ENCODE results near the gene ZDBF2.
"Not testable (repeated sequence)": the region's sequence is repeated elsewhere in the genome, so short reads cannot be mapped to it uniquely, and the experiment has no call there.

ZDBF2 gene

DNA sequence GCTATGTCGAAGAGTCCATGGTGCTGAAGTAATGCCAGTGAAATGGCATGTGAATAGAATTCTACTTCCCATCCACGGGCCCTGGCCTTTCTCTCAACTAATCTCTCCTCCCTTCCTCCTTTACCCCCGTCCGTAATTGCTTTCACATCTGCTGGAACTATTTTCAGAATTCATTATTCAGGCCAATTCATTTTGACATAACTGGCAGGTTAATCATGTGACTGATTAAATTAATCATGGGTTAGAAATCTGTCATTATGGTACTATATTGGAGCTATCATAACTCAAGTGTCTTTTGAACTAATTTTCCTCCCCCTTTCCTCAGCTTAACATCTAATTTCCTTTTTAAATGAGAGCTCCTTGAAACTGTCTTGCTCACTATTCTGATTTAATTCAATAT, 66.9 kb downstream of the ZDBF2 start:
- no peak overlapping the region for H3K27ac ChIP-seq

DNA sequence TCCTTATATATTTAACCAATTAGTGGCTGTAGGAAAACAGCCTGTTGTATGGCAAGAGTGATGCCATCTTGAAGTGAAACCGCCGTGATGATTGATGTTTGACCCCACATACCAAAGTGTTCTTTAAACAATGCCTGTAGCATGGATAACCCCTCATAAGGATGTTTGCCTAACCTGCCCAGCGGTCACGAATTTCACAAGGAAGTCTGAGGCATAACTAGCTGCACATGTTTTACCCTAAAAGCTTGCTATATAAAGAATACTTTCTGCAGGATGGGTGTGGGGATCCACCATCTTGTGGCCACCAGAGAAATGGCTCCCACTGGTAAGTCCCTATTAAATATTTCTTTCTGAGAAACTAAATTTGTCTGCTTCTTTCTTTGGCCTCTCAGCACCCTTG, 68.7 kb downstream of the ZDBF2 start:
- peak overlapping the region; percentile 68 for H3K27ac ChIP-seq
- no peak for TF ChIP-seq CTCF (conservative IDR thresholded peaks at IDR 0.05)

More for the DNA sequence above, 66.9 kb downstream of the ZDBF2 start:
- no peak for TF ChIP-seq CTCF (conservative IDR thresholded peaks at IDR 0.05)

DNA sequence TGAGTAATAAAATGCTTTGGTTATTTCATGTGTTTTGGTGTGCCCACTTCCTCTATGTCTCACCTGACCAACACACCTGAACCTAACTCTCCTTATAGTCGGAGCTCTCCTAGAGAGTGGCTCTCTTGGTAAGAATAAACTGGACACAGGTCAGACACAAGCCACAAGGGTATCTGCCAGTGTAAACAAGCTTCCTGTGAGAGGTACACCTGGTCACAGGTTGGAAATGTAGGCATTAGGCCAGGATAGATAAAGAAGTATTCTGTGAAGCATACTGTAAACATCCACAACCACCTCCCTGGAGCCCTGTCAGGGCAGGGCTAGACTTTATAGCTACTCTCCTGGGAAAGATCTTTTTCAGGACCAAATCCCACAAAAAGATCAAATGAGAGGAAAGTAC, 69.4 kb downstream of the ZDBF2 start:
- TF ChIP-seq CTCF (conservative IDR thresholded peaks at IDR 0.05), result no peak
- H3K27ac ChIP-seq, result peak overlapping the region; percentile 68

GRCh38 chr2:206345606-206346005, 71.1 kb downstream of the ZDBF2 start:
- H3K27ac ChIP-seq, result no peak overlapping the region
- no peak for TF ChIP-seq CTCF (conservative IDR thresholded peaks at IDR 0.05)

GRCh38 chr2:206349375-206349774, 74.9 kb downstream of the ZDBF2 start:
- TF ChIP-seq CTCF (conservative IDR thresholded peaks at IDR 0.05), result no peak
- no peak overlapping the region for H3K27ac ChIP-seq

GRCh38 chr2:206352571-206352970, 78.1 kb downstream of the ZDBF2 start:
- peak overlapping the region; percentile 22; the same call in 1 of the 2 replicates for H3K27ac ChIP-seq
- TF ChIP-seq CTCF (conservative IDR thresholded peaks at IDR 0.05), result no peak

GRCh38 chr2:206353685-206354084, 79.2 kb downstream of the ZDBF2 start:
- no peak for TF ChIP-seq CTCF (conservative IDR thresholded peaks at IDR 0.05)
- no peak overlapping the region for H3K27ac ChIP-seq

- no peak for TF ChIP-seq CTCF (conservative IDR thresholded peaks at IDR 0.05)
- no peak overlapping the region for H3K27ac ChIP-seq
Measured at GRCh38 chr2:206354129-206354528, 79.7 kb downstream of the ZDBF2 start.

GRCh38 chr2:206356840-206357239, 82.4 kb downstream of the ZDBF2 start:
- H3K27ac ChIP-seq, result not testable (repeated sequence)

DNA sequence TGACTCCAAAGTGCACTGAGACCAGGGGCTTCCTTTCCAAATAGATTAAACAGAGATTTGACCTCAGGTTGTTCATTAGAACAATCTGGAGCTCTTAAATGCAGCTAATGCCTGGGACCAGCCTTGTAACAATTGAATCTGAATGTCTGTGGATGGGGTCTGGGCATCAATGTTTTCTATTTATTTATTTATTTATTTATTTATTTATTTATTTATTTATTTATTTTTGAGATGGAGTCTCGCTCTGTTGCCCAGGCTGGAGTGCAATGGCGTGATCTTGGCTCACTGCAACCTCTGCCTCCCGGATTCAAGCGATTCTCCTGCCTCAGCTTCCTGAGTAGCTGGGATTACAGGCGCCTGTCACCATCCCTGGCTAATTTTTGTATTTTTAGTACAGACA, 86.4 kb downstream of the ZDBF2 start:
- not testable (repeated sequence) for H3K27ac ChIP-seq
